ENCODE measurements around the gene EBF4.

Gene EBF4

GRCh38 chr20:2799271-2799670, 106.7 kb downstream of the EBF4 start:
- H3K4me1 ChIP-seq (ENCODE audit: control insufficient read depth, insufficient read depth, low read length): peaks cover 13% of the 10 kb centered on the region; the same call in 1 of the 2 replicates
- H3K36me3 ChIP-seq (ENCODE audit: control insufficient read depth, insufficient read depth, low read length): peaks cover 40% of the 10 kb centered on the region
- peak overlapping the region; percentile 96 for H3K4me3 ChIP-seq (ENCODE audit: low read depth, low read length)
- H3K9me3 ChIP-seq (ENCODE audit: control insufficient read depth, insufficient read depth, low read length): no peaks in the 10 kb centered on the region
- H3K27ac ChIP-seq (ENCODE audit: low read depth, low read length): no peak overlapping the region
- H3K9ac ChIP-seq (ENCODE audit: low read depth, low read length): no peak overlapping the region
- peaks cover 47% of the 10 kb centered on the region for H3K27me3 ChIP-seq (ENCODE audit: control insufficient read depth, insufficient read depth, low read length)

- H3K27ac ChIP-seq (ENCODE audit: low read depth, low read length): peak overlapping the region; percentile 36
- peak overlapping the region; percentile 96 for H3K4me3 ChIP-seq (ENCODE audit: low read depth, low read length)
These were observed 107.3 kb downstream of the EBF4 start for GRCh38 chr20:2799688-2800520.

GRCh38 chr20:2800521-2801285, 108.1 kb downstream of the EBF4 start, which contains the start of gene CPXM1:
TSS of gene CPXM1 (minus strand) at chr20:2800627. CDS start at chr20:2800572, 55 bp downstream.
- peak within 1 kb of the TSS; percentile 96 for H3K4me3 ChIP-seq (ENCODE audit: low read depth, low read length)
- H3K36me3 ChIP-seq (ENCODE audit: control insufficient read depth, insufficient read depth, low read length): peaks cover 26% of the 10 kb centered on the region
- peaks cover 62% of the 10 kb centered on the region for H3K27me3 ChIP-seq (ENCODE audit: control insufficient read depth, insufficient read depth, low read length)
- no peaks in the 10 kb centered on the region for H3K9me3 ChIP-seq (ENCODE audit: control insufficient read depth, insufficient read depth, low read length)
- H3K4me1 ChIP-seq (ENCODE audit: control insufficient read depth, insufficient read depth, low read length): peaks cover 13% of the 10 kb centered on the region; the same call in 1 of the 2 replicates
- peak within 1 kb of the TSS; percentile 36 for H3K27ac ChIP-seq (ENCODE audit: low read depth, low read length)
- peak within 1 kb of the TSS; percentile 37 for H3K9ac ChIP-seq (ENCODE audit: low read depth, low read length)

More at GRCh38 chr20:2799688-2800520, 107.3 kb downstream of the EBF4 start:
- Histone ChIP-seq H3K27me3 (ENCODE audit: control insufficient read depth, insufficient read depth, low read length) (peaks cover 54% of the 10 kb centered on the region), H3K9me3 (ENCODE audit: control insufficient read depth, insufficient read depth, low read length) (no peaks in the 10 kb centered on the region), H3K4me1 (ENCODE audit: control insufficient read depth, insufficient read depth, low read length) (peaks cover 13% of the 10 kb centered on the region; the same call in 1 of the 2 replicates), H3K9ac (ENCODE audit: low read depth, low read length) (peak overlapping the region; percentile 37), H3K36me3 (ENCODE audit: control insufficient read depth, insufficient read depth, low read length) (peaks cover 34% of the 10 kb centered on the region)

GRCh38 chr20:2801286-2801728, 108.7 kb downstream of the EBF4 start:
- H3K4me3 ChIP-seq (ENCODE audit: low read depth, low read length): peak overlapping the region; percentile 96
- no peak overlapping the region for H3K9ac ChIP-seq (ENCODE audit: low read depth, low read length)
- H3K36me3 ChIP-seq (ENCODE audit: control insufficient read depth, insufficient read depth, low read length): peaks cover 20% of the 10 kb centered on the region
- no peaks in the 10 kb centered on the region for H3K9me3 ChIP-seq (ENCODE audit: control insufficient read depth, insufficient read depth, low read length)
- H3K27me3 ChIP-seq (ENCODE audit: control insufficient read depth, insufficient read depth, low read length): peaks cover 68% of the 10 kb centered on the region
- H3K4me1 ChIP-seq (ENCODE audit: control insufficient read depth, insufficient read depth, low read length): peaks cover 19% of the 10 kb centered on the region; the same call in 1 of the 2 replicates
- H3K27ac ChIP-seq (ENCODE audit: low read depth, low read length): no peak overlapping the region

GRCh38 chr20:2804041-2804828, 111.7 kb downstream of the EBF4 start:
- Histone ChIP-seq H3K9ac (ENCODE audit: low read depth, low read length) (no peak overlapping the region), H3K4me3 (ENCODE audit: low read depth, low read length) (peak overlapping the region; percentile 14; the same call in 1 of the 2 replicates), H3K36me3 (ENCODE audit: control insufficient read depth, insufficient read depth, low read length) (no peaks in the 10 kb centered on the region), H3K9me3 (ENCODE audit: control insufficient read depth, insufficient read depth, low read length) (no peaks in the 10 kb centered on the region), H3K27me3 (ENCODE audit: control insufficient read depth, insufficient read depth, low read length) (peaks cover 88% of the 10 kb centered on the region), H3K4me1 (ENCODE audit: control insufficient read depth, insufficient read depth, low read length) (peaks cover 19% of the 10 kb centered on the region; the same call in 1 of the 2 replicates), H3K27ac (ENCODE audit: low read depth, low read length) (no peak overlapping the region)

- H3K4me1 ChIP-seq (ENCODE audit: control insufficient read depth, insufficient read depth, low read length): peaks cover 14% of the 10 kb centered on the region; the same call in 1 of the 2 replicates
- peak overlapping the region; percentile 14; the same call in 1 of the 2 replicates for H3K4me3 ChIP-seq (ENCODE audit: low read depth, low read length)
- H3K27me3 ChIP-seq (ENCODE audit: control insufficient read depth, insufficient read depth, low read length): peaks cover 81% of the 10 kb centered on the region
These were observed 112.5 kb downstream of the EBF4 start for GRCh38 chr20:2804852-2805688.

GRCh38 chr20:2805689-2806350, 113.2 kb downstream of the EBF4 start:
- H3K9me3 ChIP-seq (ENCODE audit: control insufficient read depth, insufficient read depth, low read length): no peaks in the 10 kb centered on the region
- peaks cover 13% of the 10 kb centered on the region; the same call in 1 of the 2 replicates for H3K4me1 ChIP-seq (ENCODE audit: control insufficient read depth, insufficient read depth, low read length)
- H3K4me3 ChIP-seq (ENCODE audit: low read depth, low read length): peak overlapping the region; percentile 14; the same call in 1 of the 2 replicates
- H3K9ac ChIP-seq (ENCODE audit: low read depth, low read length): no peak overlapping the region
- no peak overlapping the region for H3K27ac ChIP-seq (ENCODE audit: low read depth, low read length)
- H3K36me3 ChIP-seq (ENCODE audit: control insufficient read depth, insufficient read depth, low read length): no peaks in the 10 kb centered on the region
- peaks cover 76% of the 10 kb centered on the region for H3K27me3 ChIP-seq (ENCODE audit: control insufficient read depth, insufficient read depth, low read length)

More at GRCh38 chr20:2804852-2805688, 112.5 kb downstream of the EBF4 start:
- Histone ChIP-seq H3K9me3 (ENCODE audit: control insufficient read depth, insufficient read depth, low read length) (no peaks in the 10 kb centered on the region), H3K27ac (ENCODE audit: low read depth, low read length) (no peak overlapping the region), H3K9ac (ENCODE audit: low read depth, low read length) (no peak overlapping the region), H3K36me3 (ENCODE audit: control insufficient read depth, insufficient read depth, low read length) (no peaks in the 10 kb centered on the region)

- H3K4me1 ChIP-seq (ENCODE audit: control insufficient read depth, insufficient read depth, low read length): peaks cover 8% of the 10 kb centered on the region; the same call in 1 of the 2 replicates
- H3K36me3 ChIP-seq (ENCODE audit: control insufficient read depth, insufficient read depth, low read length): no peaks in the 10 kb centered on the region
- H3K27ac ChIP-seq (ENCODE audit: low read depth, low read length): no peak overlapping the region
- no peaks in the 10 kb centered on the region for H3K9me3 ChIP-seq (ENCODE audit: control insufficient read depth, insufficient read depth, low read length)
- H3K4me3 ChIP-seq (ENCODE audit: low read depth, low read length): no peak overlapping the region
- peaks cover 71% of the 10 kb centered on the region for H3K27me3 ChIP-seq (ENCODE audit: control insufficient read depth, insufficient read depth, low read length)
- no peak overlapping the region for H3K9ac ChIP-seq (ENCODE audit: low read depth, low read length)
These were observed 113.7 kb downstream of the EBF4 start for GRCh38 chr20:2806351-2806701.

GRCh38 chr20:2807019-2807418, 114.4 kb downstream of the EBF4 start:
- Histone ChIP-seq H3K27ac (ENCODE audit: low read depth, low read length) (no peak overlapping the region), H3K4me1 (ENCODE audit: control insufficient read depth, insufficient read depth, low read length) (peaks cover 6% of the 10 kb centered on the region; the same call in 1 of the 2 replicates), H3K27me3 (ENCODE audit: control insufficient read depth, insufficient read depth, low read length) (peaks cover 64% of the 10 kb centered on the region)

More at GRCh38 chr20:2807019-2807418, 114.4 kb downstream of the EBF4 start:
- Histone ChIP-seq H3K9ac (ENCODE audit: low read depth, low read length) (no peak overlapping the region), H3K4me3 (ENCODE audit: low read depth, low read length) (no peak overlapping the region), H3K9me3 (ENCODE audit: control insufficient read depth, insufficient read depth, low read length) (no peaks in the 10 kb centered on the region; the same call in 1 of the 2 replicates), H3K36me3 (ENCODE audit: control insufficient read depth, insufficient read depth, low read length) (no peaks in the 10 kb centered on the region)

All from HUES48 (cell line).